GM12864 (cell line): ENCODE measurements around the gene P2RX5.

Experiments used
- DNase-seq: peaks from one replicate; pipeline ENCODE4 v3.0.0-alpha.2; 2011; ENCODE audit warnings: low read depth
- H3K4me3 ChIP-seq: 2 replicates; pipeline ENCODE4 v1.5.1; 2011; ENCODE audit warnings: mild to moderate bottlenecking, low read depth, low read length, control low read depth
- CTCF ChIP-seq: IDR thresholded peaks from 2 replicates; pipeline ENCODE4 v1.5.1; 2011; ENCODE audit warnings: low read depth, mild to moderate bottlenecking, moderate library complexity, low read length, control low read depth, inconsistent platforms; ENCODE audit errors: missing control alignments

P2RX5 gene

GRCh38 chr17:3645310-3645709 lies 50.6 kb downstream of the P2RX5 start:
- no peak for TF ChIP-seq CTCF
- no peak overlapping the region for H3K4me3 ChIP-seq
- no peak for DNase-seq

- TF ChIP-seq CTCF: no peak
- DNase-seq: no peak
- no peak overlapping the region for H3K4me3 ChIP-seq
Observed at GRCh38 chr17:3643889-3644349, 52.0 kb downstream of the P2RX5 start.

- TF ChIP-seq CTCF: no peak
- no peak overlapping the region for H3K4me3 ChIP-seq
- DNase-seq: no peak
Observed at GRCh38 chr17:3641717-3642486, 54.1 kb downstream of the P2RX5 start.

GRCh38 chr17:3641014-3641413 lies 54.9 kb downstream of the P2RX5 start:
- no peak for DNase-seq
- TF ChIP-seq CTCF: no peak
- no peak overlapping the region for H3K4me3 ChIP-seq

GRCh38 chr17:3639981-3640596 lies 55.9 kb downstream of the P2RX5 start:
- DNase-seq: no peak
- no peak overlapping the region for H3K4me3 ChIP-seq
- TF ChIP-seq CTCF: no peak

- no peak for TF ChIP-seq CTCF
- no peak for DNase-seq
- H3K4me3 ChIP-seq: peak overlapping the region; percentile 99
Observed at GRCh38 chr17:3636908-3637373, 59.0 kb downstream of the P2RX5 start.
